Activated CD4-positive, alpha-beta T cell treated with anti-CD3 and anti-CD28 coated beads for 1 hour (primary cell): ENCODE data around the gene SMC1B.
"Not testable (repeated sequence)": the region's sequence is repeated elsewhere in the genome, so short reads cannot be mapped to it uniquely, and the experiment has no call there.

Experiments used
- DNase-seq: peaks from one replicate; pipeline ENCODE4 v3.0.0-alpha.2; 2020

The SMC1B gene

GRCh38 chr22:45344334-45344733 is 69.1 kb downstream of the SMC1B start:
- DNase-seq, result no peak

GRCh38 chr22:45343143-45343542 is 70.3 kb downstream of the SMC1B start:
- DNase-seq, result no peak

- DNase-seq, result peak; percentile 50
Observed at GRCh38 chr22:45341498-45341897, 71.9 kb downstream of the SMC1B start.

GRCh38 chr22:45340323-45340722 is 73.1 kb downstream of the SMC1B start:
- DNase-seq, result no peak

GRCh38 chr22:45338795-45339194 is 74.6 kb downstream of the SMC1B start:
- no peak for DNase-seq

GRCh38 chr22:45337536-45337935 is 75.9 kb downstream of the SMC1B start:
- DNase-seq, result no peak

GRCh38 chr22:45336971-45337431 is 76.4 kb downstream of the SMC1B start:
- DNase-seq, result no peak

GRCh38 chr22:45335854-45336522 is 77.4 kb downstream of the SMC1B start:
- DNase-seq, result no peak

GRCh38 chr22:45335021-45335818 is 78.2 kb downstream of the SMC1B start:
- DNase-seq, result no peak

GRCh38 chr22:45334528-45334927 is 78.9 kb downstream of the SMC1B start:
- DNase-seq, result no peak

- DNase-seq, result no peak
Observed at GRCh38 chr22:45334068-45334467, 79.3 kb downstream of the SMC1B start.

GRCh38 chr22:45332001-45332400 is 81.4 kb downstream of the SMC1B start:
- DNase-seq, result no peak

- DNase-seq, result no peak
Observed at GRCh38 chr22:45331486-45331885, 81.9 kb downstream of the SMC1B start.

GRCh38 chr22:45330548-45330947 is 82.9 kb downstream of the SMC1B start:
- DNase-seq, result no peak

- no peak for DNase-seq
Observed at GRCh38 chr22:45329530-45329936, 83.9 kb downstream of the SMC1B start.

GRCh38 chr22:45328822-45329529 is 84.4 kb downstream of the SMC1B start:
- DNase-seq, result no peak

- DNase-seq, result not testable (repeated sequence)
Observed at GRCh38 chr22:45328261-45328660, 85.1 kb downstream of the SMC1B start.

- DNase-seq, result no peak
Observed at GRCh38 chr22:45324311-45324711, 89.1 kb downstream of the SMC1B start.

GRCh38 chr22:45323695-45324094 is 89.7 kb downstream of the SMC1B start:
- no peak for DNase-seq

- no peak for DNase-seq
Observed at GRCh38 chr22:45322873-45323525, 90.4 kb downstream of the SMC1B start.

GRCh38 chr22:45321827-45322226 is 91.6 kb downstream of the SMC1B start:
- DNase-seq, result no peak

GRCh38 chr22:45320357-45320976 is 92.9 kb downstream of the SMC1B start:
- DNase-seq, result no peak

GRCh38 chr22:45319324-45319685 is 94.1 kb downstream of the SMC1B start:
- DNase-seq, result no peak
